Fibroblast of lung (primary cell): ENCODE data around the gene NAPG.

Experiments
- EZH2 ChIP-seq: IDR thresholded peaks from 2 replicates; pipeline ENCODE4 v1.5.1; 2012; ENCODE audit warnings: low read length, control low read depth, mild to moderate bottlenecking; ENCODE audit errors: missing control alignments
- TF ChIP-seq, protein P1 (sequence below), 2 donors: IDR thresholded peaks in 1 of 2; conservative IDR thresholded peaks in 1 of 2; 1 replicate in 1 of 2; 2 replicates in 1 of 2; pipeline ENCODE4 v1.5.1; 2011 to 2012; ENCODE audit warnings: low read length in 2 of 2, control low read depth in 1 of 2, inconsistent platforms in 1 of 2, low read depth in 1 of 2, mild to moderate bottlenecking in 1 of 2

DNA sequence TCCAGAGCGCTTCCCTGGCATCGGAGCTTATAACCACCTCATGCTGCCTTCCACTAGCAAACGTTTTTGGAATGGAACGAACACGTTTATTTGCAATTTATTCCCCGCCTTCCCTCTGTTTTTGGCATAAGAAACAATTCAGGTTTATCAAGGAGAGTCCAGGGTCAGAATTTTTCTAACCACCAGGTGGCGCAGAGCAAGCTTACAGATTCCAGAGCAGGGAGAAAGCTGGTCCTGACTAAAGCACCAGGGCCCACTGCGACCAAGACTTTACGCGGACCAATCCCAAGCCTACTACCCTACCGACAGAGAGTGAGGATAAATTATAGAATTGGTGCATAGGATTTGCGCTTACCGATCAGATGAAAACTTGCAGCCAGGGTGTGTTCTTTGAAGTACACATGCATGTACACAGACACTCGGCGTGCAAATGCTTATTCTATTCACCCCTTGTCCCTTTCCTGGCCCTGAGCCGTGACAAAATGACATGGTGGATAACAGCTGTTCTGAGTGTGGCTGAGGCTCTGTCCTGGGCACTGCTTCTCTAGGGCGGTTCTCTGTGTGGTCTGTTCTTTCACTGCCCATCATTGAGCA, 34.7 kb downstream of the NAPG start:
- TF ChIP-seq, protein P1, sequence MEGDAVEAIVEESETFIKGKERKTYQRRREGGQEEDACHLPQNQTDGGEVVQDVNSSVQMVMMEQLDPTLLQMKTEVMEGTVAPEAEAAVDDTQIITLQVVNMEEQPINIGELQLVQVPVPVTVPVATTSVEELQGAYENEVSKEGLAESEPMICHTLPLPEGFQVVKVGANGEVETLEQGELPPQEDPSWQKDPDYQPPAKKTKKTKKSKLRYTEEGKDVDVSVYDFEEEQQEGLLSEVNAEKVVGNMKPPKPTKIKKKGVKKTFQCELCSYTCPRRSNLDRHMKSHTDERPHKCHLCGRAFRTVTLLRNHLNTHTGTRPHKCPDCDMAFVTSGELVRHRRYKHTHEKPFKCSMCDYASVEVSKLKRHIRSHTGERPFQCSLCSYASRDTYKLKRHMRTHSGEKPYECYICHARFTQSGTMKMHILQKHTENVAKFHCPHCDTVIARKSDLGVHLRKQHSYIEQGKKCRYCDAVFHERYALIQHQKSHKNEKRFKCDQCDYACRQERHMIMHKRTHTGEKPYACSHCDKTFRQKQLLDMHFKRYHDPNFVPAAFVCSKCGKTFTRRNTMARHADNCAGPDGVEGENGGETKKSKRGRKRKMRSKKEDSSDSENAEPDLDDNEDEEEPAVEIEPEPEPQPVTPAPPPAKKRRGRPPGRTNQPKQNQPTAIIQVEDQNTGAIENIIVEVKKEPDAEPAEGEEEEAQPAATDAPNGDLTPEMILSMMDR (conservative IDR thresholded peaks at IDR 0.05 in 1 of 2, IDR thresholded peaks at IDR 0.05 in 1 of 2; ENCODE audit: low read depth in 1 of 2, low read length in 2 of 2): peak; percentile 76 to 80
- TF ChIP-seq EZH2: no peak
